Uterus (tissue), 2 donors: ENCODE measurements around the gene ZNF282.

ENCODE experiments used
- POLR2A ChIP-seq, 2 donors: fragments of 450-650 bp; IDR thresholded peaks; one replicate each; pipeline ENCODE4 v1.6.1; 2016; ENCODE audit warnings: antibody characterized with exemption in 2 of 2, mild to moderate bottlenecking in 1 of 2, moderate library complexity in 1 of 2
- TF ChIP-seq, protein P1 (sequence below), 4 experiments: fragments of 200-600 bp in 2 of 4; fragments of 450-650 bp in 2 of 4; sonication (generic) in 2 of 4; IDR thresholded peaks; one replicate each; pipeline ENCODE4 v1.5.1; 2016 to 2019; ENCODE audit warnings: antibody characterized with exemption in 4 of 4, mild to moderate bottlenecking in 2 of 4, moderate library complexity in 1 of 4

DNA sequence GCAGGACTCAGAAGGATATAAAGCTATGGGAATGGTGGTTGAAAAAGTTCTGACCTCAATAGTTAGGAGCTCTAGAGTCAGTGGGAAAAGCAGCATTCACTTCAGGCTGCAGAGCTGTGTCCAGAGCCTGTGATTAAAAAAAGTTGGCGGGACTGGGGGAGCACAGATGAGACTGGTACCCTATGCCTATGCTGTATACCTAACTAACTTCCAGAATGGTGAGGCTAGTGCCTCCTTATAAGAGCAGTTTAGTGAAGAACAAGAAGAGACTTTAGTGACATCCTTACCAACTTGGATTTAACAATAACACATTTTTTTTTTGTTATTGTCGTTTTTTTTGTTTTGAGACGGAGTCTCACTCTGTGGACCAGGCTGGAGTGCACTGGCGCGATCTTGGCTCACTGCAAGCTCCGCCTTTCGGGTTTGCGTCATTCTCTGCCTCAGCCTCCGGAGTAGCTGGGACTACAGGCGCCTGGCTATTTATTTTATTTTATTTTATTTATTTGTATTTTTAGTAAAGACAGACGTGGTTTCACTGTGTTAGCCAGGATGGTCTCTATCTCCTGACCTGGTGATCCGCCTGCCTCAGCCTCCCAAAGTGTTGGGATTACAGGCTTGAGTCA is 6.6 kb upstream of the ZNF282 start:
- TF ChIP-seq, protein P1, sequence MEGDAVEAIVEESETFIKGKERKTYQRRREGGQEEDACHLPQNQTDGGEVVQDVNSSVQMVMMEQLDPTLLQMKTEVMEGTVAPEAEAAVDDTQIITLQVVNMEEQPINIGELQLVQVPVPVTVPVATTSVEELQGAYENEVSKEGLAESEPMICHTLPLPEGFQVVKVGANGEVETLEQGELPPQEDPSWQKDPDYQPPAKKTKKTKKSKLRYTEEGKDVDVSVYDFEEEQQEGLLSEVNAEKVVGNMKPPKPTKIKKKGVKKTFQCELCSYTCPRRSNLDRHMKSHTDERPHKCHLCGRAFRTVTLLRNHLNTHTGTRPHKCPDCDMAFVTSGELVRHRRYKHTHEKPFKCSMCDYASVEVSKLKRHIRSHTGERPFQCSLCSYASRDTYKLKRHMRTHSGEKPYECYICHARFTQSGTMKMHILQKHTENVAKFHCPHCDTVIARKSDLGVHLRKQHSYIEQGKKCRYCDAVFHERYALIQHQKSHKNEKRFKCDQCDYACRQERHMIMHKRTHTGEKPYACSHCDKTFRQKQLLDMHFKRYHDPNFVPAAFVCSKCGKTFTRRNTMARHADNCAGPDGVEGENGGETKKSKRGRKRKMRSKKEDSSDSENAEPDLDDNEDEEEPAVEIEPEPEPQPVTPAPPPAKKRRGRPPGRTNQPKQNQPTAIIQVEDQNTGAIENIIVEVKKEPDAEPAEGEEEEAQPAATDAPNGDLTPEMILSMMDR (IDR thresholded peaks at IDR 0.05) = no peak
- TF ChIP-seq POLR2A (IDR thresholded peaks at IDR 0.05) = no peak
